WTC11 (cell line): ENCODE data around the gene AHRR. TPM values are rescaled to one million over a fixed set of nuclear protein-coding genes. Genes with fewer than 3 reads are reported as not detected.
"Not testable (repeated sequence)": the region's sequence is repeated elsewhere in the genome, so short reads cannot be mapped to it uniquely, and the experiment has no call there.

ENCODE experiments used
- ATAC-seq: fragments of 200-7000 bp; cut with Tn5 transposase; 2 replicates; pipeline ENCODE4 v1.10.0; 2021; ENCODE audit warnings: mild to moderate bottlenecking, moderate library complexity
- CTCF ChIA-PET: fragments of 300-600 bp; sonication (Branson Sonifier 250); formaldehyde crosslinking; loops from one replicate; lab custom pipeline; 2021; ENCODE audit warnings: antibody characterized with exemption; lab: Charles Lee
- POLR2A ChIA-PET: fragments of 350-600 bp; sonication (Branson Sonifier 250); formaldehyde crosslinking; loops from one replicate; lab custom pipeline; 2021; ENCODE audit warnings: antibody characterized with exemption; lab: Charles Lee
- DNase-seq: peaks from one replicate; pipeline ENCODE4 v3.0.0; 2021; ENCODE audit warnings: low spot score
- H3K27ac Mint-ChIP-seq: 2 replicates; pipeline ENCODE4 v1.8.0; 2021; ENCODE audit warnings: mixed read lengths
- H3K27me3 Mint-ChIP-seq: 2 replicates; pipeline ENCODE4 v1.8.0; 2021; ENCODE audit warnings: low read depth, mild to moderate bottlenecking, moderate library complexity, mixed read lengths
- H3K36me3 Mint-ChIP-seq: 2 replicates; pipeline ENCODE4 v1.8.0; 2021; ENCODE audit warnings: mixed read lengths
- H3K4me1 Mint-ChIP-seq: 2 replicates; pipeline ENCODE4 v1.8.0; 2022; ENCODE audit warnings: mixed read lengths
- H3K4me3 Mint-ChIP-seq: 2 replicates; pipeline ENCODE4 v1.8.0; 2021; ENCODE audit warnings: mild to moderate bottlenecking, moderate library complexity, mixed read lengths
- H3K9me3 Mint-ChIP-seq: 2 replicates; pipeline ENCODE4 v1.8.0; 2021; ENCODE audit warnings: mixed read lengths
- CBFB ChIP-seq: sonication (generic); formaldehyde crosslinking; IDR thresholded peaks from 2 replicates; pipeline ENCODE4 v1.8.1; 2022; ENCODE audit warnings: mild to moderate bottlenecking, low read depth, missing genetic modification reagents
- CREM ChIP-seq: sonication (generic); formaldehyde crosslinking; IDR thresholded peaks from 2 replicates; pipeline ENCODE4 v1.8.1; 2022; ENCODE audit warnings: mild to moderate bottlenecking, missing genetic modification reagents, moderate library complexity
- ETV6 ChIP-seq: sonication (generic); formaldehyde crosslinking; IDR thresholded peaks from 2 replicates; pipeline ENCODE4 v1.8.1; 2022; ENCODE audit warnings: mild to moderate bottlenecking, missing genetic modification reagents
- FOXP1 ChIP-seq: sonication (generic); formaldehyde crosslinking; IDR thresholded peaks from 2 replicates; pipeline ENCODE4 v1.8.0; 2022; ENCODE audit warnings: missing genetic modification reagents, mild to moderate bottlenecking, moderate library complexity, borderline replicate concordance
- HMGA2 ChIP-seq: fragments of 250-450 bp; sonication (Bioruptor Pico); IDR thresholded peaks from 2 replicates; pipeline ENCODE4 v1.4.0; 2021; ENCODE audit warnings: mild to moderate bottlenecking, moderate library complexity
- IRF2 ChIP-seq: sonication (generic); formaldehyde crosslinking; IDR thresholded peaks from 2 replicates; pipeline ENCODE4 v1.8.0; 2022; ENCODE audit warnings: low read depth, missing genetic modification reagents, borderline replicate concordance
- JAZF1 ChIP-seq: fragments of 250-450 bp; sonication (Bioruptor Pico); IDR thresholded peaks from 2 replicates; pipeline ENCODE4 v1.9.0; 2021; ENCODE audit warnings: moderate library complexity, mild to moderate bottlenecking, inconsistent platforms
- MAX ChIP-seq: sonication (generic); formaldehyde crosslinking; IDR thresholded peaks from 2 replicates; pipeline ENCODE4 v1.8.0; 2022; ENCODE audit warnings: mild to moderate bottlenecking, missing genetic modification reagents
- NFE2L1 ChIP-seq: sonication (generic); formaldehyde crosslinking; IDR thresholded peaks from 2 replicates; pipeline ENCODE4 v1.8.1; 2023; ENCODE audit warnings: missing genetic modification reagents
- RORB ChIP-seq: fragments of 250-450 bp; sonication (Bioruptor Pico); IDR thresholded peaks from 2 replicates; pipeline ENCODE4 v1.9.0; 2021; ENCODE audit warnings: mild to moderate bottlenecking
- TP53 ChIP-seq: sonication (generic); formaldehyde crosslinking; IDR thresholded peaks from 2 replicates; pipeline ENCODE4 v1.8.1; 2023; ENCODE audit warnings: mild to moderate bottlenecking, missing genetic modification reagents
- ZNF219 ChIP-seq: sonication (generic); formaldehyde crosslinking; IDR thresholded peaks from 2 replicates; pipeline ENCODE4 v1.8.0; 2023; ENCODE audit warnings: missing genetic modification reagents, mild to moderate bottlenecking, borderline replicate concordance
- ZNF416 ChIP-seq: fragments of 250-450 bp; sonication (Bioruptor Pico); IDR thresholded peaks from 2 replicates; pipeline ENCODE4 v1.9.0; 2021; ENCODE audit warnings: mild to moderate bottlenecking, inconsistent platforms
- total RNA-seq: library from RNA; stranded (reverse); gene quantifications from 3 replicates; pipeline ENCODE4 v1.2.3, GENCODE V29; 2021
- TF ChIP-seq, protein P1 (sequence below): fragments of 250-450 bp; sonication (Bioruptor Pico); IDR thresholded peaks from 2 replicates; pipeline ENCODE4 v1.9.0; 2021; ENCODE audit warnings: moderate library complexity, mild to moderate bottlenecking, inconsistent platforms, borderline replicate concordance
- TF ChIP-seq, protein P2 (sequence below): sonication (generic); formaldehyde crosslinking; IDR thresholded peaks from 2 replicates; pipeline ENCODE4 v1.8.1; 2023; ENCODE audit warnings: mild to moderate bottlenecking, moderate library complexity, missing genetic modification reagents

Gene AHRR
- total RNA-seq, 1 experiment from 2014 or later = 4.5 TPM

DNA sequence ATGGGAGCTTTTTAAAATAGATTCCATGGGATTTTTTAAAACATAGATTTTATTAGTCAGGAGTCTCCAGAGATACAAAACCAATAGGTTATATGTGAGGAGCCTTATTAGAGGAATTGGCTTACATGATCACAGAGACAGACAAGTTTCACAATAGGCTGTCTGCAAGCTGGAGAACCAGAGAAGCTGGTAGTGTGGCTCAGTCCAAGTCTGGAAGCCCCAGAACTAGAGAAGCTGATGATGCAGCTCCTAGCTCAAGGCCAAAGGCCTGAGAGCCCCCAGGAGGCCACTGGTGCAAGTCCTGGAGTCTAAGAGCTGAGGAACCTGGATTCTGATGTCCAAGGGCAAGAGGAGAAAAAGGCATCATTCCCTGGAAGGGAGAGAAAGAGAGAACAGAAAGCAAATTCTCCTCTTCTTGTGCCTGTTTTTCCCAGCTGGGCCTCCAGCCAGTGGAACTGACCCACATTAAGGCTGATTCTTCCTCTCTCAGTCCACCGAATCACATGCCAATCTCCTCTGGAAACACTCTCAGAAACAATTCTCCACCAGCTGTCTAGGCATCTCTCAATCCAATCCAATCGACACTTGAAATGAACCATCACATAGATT, 59.3 kb downstream of the AHRR start:
- Mint-ChIP-seq H3K4me3 (no peak overlapping the region), H3K36me3 (peaks cover 2% of the 10 kb centered on the region; the same call in 1 of the 2 replicates), H3K27ac (no peak overlapping the region), H3K9me3 (peaks cover 16% of the 10 kb centered on the region), H3K4me1 (no peaks in the 10 kb centered on the region)
- no peak for TF ChIP-seq CBFB (CRISPR knock-in tag)
- TF ChIP-seq ZNF416 (CRISPR knock-in tag) = no peak
- no peak for TF ChIP-seq MAX (CRISPR knock-in tag)
- TF ChIP-seq CREM (CRISPR knock-in tag) = no peak
- TF ChIP-seq, all 79 proteins: peak for 0
- ChIA-PET CTCF (interaction anchor here (1.3 to 1.6 kb wide), 3 partner anchors 31 to 51 kb away, joined by 4 to 5 read pairs (median 4); no protein-coding TSS in a partner anchor), POLR2A (interaction anchor here (0.9 kb wide), 1 partner anchor 39 kb away, joined by 3 read pairs; no protein-coding TSS in a partner anchor)
- no peak for ATAC-seq
- no peak for DNase-seq
- H3K27me3 Mint-ChIP-seq = no peaks in the 10 kb centered on the region; the same call in 1 of the 2 replicates

DNA sequence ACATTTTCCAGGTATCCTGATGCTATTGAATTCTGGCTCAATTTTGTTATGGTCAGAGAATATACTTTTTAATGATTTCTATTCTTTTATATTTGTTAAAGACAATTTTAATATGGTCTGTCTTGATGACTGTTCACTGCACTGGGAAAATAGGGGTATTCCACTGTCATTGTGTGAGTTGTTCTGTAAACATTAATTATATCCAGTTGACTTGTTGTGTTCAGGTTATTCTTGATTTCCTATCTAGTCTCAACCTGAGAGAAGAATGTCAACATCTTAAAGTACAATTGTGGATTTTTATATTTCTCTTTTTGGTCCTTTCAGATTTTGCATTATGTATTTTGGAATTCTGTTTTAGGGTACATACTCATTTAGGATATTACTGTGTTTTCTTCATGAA, 61.6 kb downstream of the AHRR start:
- peaks cover 20% of the 10 kb centered on the region for H3K9me3 Mint-ChIP-seq
- no peak for DNase-seq
- no peaks in the 10 kb centered on the region; the same call in 1 of the 2 replicates for H3K27me3 Mint-ChIP-seq
- H3K4me3 Mint-ChIP-seq = no peak overlapping the region
- no peak overlapping the region for H3K27ac Mint-ChIP-seq
- ChIA-PET POLR2A (no interaction called here), CTCF (interaction anchor here (0.7 to 1.6 kb wide), 4 partner anchors 31 to 195 kb away, joined by 3 to 5 read pairs (median 3); no protein-coding TSS in a partner anchor)
- TF ChIP-seq, protein P1, sequence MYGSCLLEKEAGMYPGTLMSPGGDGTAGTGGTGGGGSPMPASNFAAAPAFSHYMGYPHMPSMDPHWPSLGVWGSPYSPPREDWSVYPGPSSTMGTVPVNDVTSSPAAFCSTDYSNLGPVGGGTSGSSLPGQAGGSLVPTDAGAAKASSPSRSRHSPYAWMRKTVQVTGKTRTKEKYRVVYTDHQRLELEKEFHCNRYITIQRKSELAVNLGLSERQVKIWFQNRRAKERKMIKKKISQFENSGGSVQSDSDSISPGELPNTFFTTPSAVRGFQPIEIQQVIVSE (CRISPR knock-in tag) = no peak
- TF ChIP-seq ETV6 (CRISPR knock-in tag) = no peak
- TF ChIP-seq, protein P2, sequence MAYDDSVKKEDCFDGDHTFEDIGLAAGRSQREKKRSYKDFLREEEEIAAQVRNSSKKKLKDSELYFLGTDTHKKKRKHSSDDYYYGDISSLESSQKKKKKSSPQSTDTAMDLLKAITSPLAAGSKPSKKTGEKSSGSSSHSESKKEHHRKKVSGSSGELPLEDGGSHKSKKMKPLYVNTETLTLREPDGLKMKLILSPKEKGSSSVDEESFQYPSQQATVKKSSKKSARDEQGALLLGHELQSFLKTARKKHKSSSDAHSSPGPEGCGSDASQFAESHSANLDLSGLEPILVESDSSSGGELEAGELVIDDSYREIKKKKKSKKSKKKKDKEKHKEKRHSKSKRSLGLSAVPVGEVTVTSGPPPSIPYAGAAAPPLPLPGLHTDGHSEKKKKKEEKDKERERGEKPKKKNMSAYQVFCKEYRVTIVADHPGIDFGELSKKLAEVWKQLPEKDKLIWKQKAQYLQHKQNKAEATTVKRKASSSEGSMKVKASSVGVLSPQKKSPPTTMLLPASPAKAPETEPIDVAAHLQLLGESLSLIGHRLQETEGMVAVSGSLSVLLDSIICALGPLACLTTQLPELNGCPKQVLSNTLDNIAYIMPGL (CRISPR knock-in tag) = no peak
- no peak for TF ChIP-seq NFE2L1 (CRISPR knock-in tag)
- peaks cover 5% of the 10 kb centered on the region; the same call in 1 of the 2 replicates for H3K36me3 Mint-ChIP-seq
- no peaks in the 10 kb centered on the region for H3K4me1 Mint-ChIP-seq
- no peak for ATAC-seq

DNA sequence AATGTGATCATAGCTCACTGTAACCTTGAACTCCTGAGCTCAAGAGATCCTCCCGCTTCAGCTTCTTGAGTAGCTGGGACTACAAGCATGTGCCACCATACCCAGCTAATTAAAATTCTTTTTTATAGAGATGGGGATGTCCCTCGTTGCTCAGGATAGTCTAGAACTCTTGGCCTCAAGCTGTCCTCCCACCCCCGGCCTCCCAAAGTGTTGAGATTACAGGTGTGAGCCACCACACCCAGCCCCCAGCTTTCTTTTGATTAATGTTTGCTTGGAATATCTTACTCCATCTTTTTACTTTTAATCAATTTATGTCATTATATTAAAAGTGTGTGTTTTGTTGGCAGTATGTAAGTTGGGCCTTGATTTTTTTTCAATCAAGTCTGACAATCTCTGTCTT, 62.1 kb downstream of the AHRR start:
- ChIA-PET CTCF (interaction anchor here (0.7 to 1.6 kb wide), 4 partner anchors 31 to 195 kb away, joined by 3 to 5 read pairs (median 4); no protein-coding TSS in a partner anchor), POLR2A (interaction anchor here (0.9 kb wide), 1 partner anchor 18 kb away, joined by 3 read pairs; no protein-coding TSS in a partner anchor)
- no peak for TF ChIP-seq IRF2
- no peak for TF ChIP-seq RORB (CRISPR knock-in tag)
- no peak for TF ChIP-seq ZNF219 (CRISPR knock-in tag)
- TF ChIP-seq TP53 = no peak
- no peak for TF ChIP-seq HMGA2 (CRISPR knock-in tag)
- TF ChIP-seq FOXP1 (CRISPR knock-in tag) = no peak
- TF ChIP-seq JAZF1 (CRISPR knock-in tag) = no peak
- DNase-seq (no peak), ATAC-seq (no peak)
- Mint-ChIP-seq H3K4me3 (no peak overlapping the region), H3K27ac (no peak overlapping the region), H3K9me3 (peaks cover 20% of the 10 kb centered on the region), H3K27me3 (no peaks in the 10 kb centered on the region; the same call in 1 of the 2 replicates), H3K4me1 (peaks cover under 1% of the 10 kb centered on the region; the same call in 1 of the 2 replicates), H3K36me3 (peaks cover 5% of the 10 kb centered on the region; the same call in 1 of the 2 replicates)

GRCh38 chr5:384576-384975, 63.1 kb downstream of the AHRR start:
- H3K9me3 Mint-ChIP-seq = peaks cover 20% of the 10 kb centered on the region
- CTCF ChIA-PET = interaction anchor here (1.3 to 1.6 kb wide), 2 partner anchors 47 to 62 kb away, joined by 4 to 5 read pairs; no protein-coding TSS in a partner anchor
- H3K27ac Mint-ChIP-seq, H3K27me3 Mint-ChIP-seq, H3K4me3 Mint-ChIP-seq, ATAC-seq, H3K4me1 Mint-ChIP-seq, DNase-seq, H3K36me3 Mint-ChIP-seq, POLR2A ChIA-PET: not testable (repeated sequence)
